ENCODE data around the gene NARF. TPM values are rescaled to one million over a fixed set of nuclear protein-coding genes. Genes with fewer than 3 reads are reported as not detected.

The NARF gene
- total RNA-seq, 3 donors from 2014 or later, result 31.9 to 59.5 (median 44.9) TPM

- no peak overlapping the region for H3K27ac ChIP-seq
- H3K36me3 ChIP-seq, result no peaks in the 10 kb centered on the region
- H3K27me3 ChIP-seq, result no peaks in the 10 kb centered on the region
- TF ChIP-seq POLR2A (IDR thresholded peaks at IDR 0.05) (no peak), POLR2AphosphoS5 (IDR thresholded peaks at IDR 0.05) (no peak), CTCF (IDR thresholded peaks at IDR 0.05) (no peak)
- no peaks in the 10 kb centered on the region for H3K4me1 ChIP-seq
- H3K9me3 ChIP-seq, result no peaks in the 10 kb centered on the region
- no peak overlapping the region for H3K4me3 ChIP-seq
- intact Hi-C loops (cut with DNase I; ENCODE audit: low total_unique reads), result no loop called here
- DNase-seq (ENCODE audit: low spot score in 2 of 2), result no peak
Measured at GRCh38 chr17:82433560-82434215, 24.9 kb upstream of the NARF start.

GRCh38 chr17:82434216-82434565 is 24.4 kb upstream of the NARF start:
- no peak overlapping the region for H3K4me3 ChIP-seq
- H3K36me3 ChIP-seq, result no peaks in the 10 kb centered on the region
- no peaks in the 10 kb centered on the region for H3K27me3 ChIP-seq
- intact Hi-C loops (cut with DNase I; ENCODE audit: low total_unique reads), result no loop called here
- H3K4me1 ChIP-seq, result no peaks in the 10 kb centered on the region
- no peak overlapping the region for H3K27ac ChIP-seq
- no peak for DNase-seq (ENCODE audit: low spot score in 2 of 2)
- no peak for TF ChIP-seq CTCF (IDR thresholded peaks at IDR 0.05)
- no peak for TF ChIP-seq POLR2AphosphoS5 (IDR thresholded peaks at IDR 0.05)
- no peak for TF ChIP-seq POLR2A (IDR thresholded peaks at IDR 0.05)
- H3K9me3 ChIP-seq, result no peaks in the 10 kb centered on the region

- intact Hi-C loops (cut with DNase I; ENCODE audit: low total_unique reads), result no loop called here
- no peak for TF ChIP-seq CTCF (IDR thresholded peaks at IDR 0.05)
- TF ChIP-seq POLR2A (IDR thresholded peaks at IDR 0.05), result no peak
- no peak for TF ChIP-seq POLR2AphosphoS5 (IDR thresholded peaks at IDR 0.05)
- no peak for DNase-seq (ENCODE audit: low spot score in 2 of 2)
- H3K4me1 ChIP-seq, result no peaks in the 10 kb centered on the region
- H3K36me3 ChIP-seq, result no peaks in the 10 kb centered on the region
- no peak overlapping the region for H3K27ac ChIP-seq
- no peak overlapping the region for H3K4me3 ChIP-seq
- no peaks in the 10 kb centered on the region for H3K27me3 ChIP-seq
- no peaks in the 10 kb centered on the region for H3K9me3 ChIP-seq
Measured at GRCh38 chr17:82435103-82435502, 23.4 kb upstream of the NARF start.

- Histone ChIP-seq H3K27ac (peak overlapping the region in 1 of 2 donors; percentile 21), H3K9me3 (no peaks in the 10 kb centered on the region), H3K27me3 (no peaks in the 10 kb centered on the region), H3K4me1 (no peaks in the 10 kb centered on the region), H3K4me3 (no peak overlapping the region), H3K36me3 (no peaks in the 10 kb centered on the region)
- no peak for TF ChIP-seq CTCF (IDR thresholded peaks at IDR 0.05)
- TF ChIP-seq POLR2AphosphoS5 (IDR thresholded peaks at IDR 0.05), result no peak
- no peak for TF ChIP-seq POLR2A (IDR thresholded peaks at IDR 0.05)
- intact Hi-C loops (cut with DNase I; ENCODE audit: low total_unique reads), result no loop called here
- DNase-seq (ENCODE audit: low spot score in 2 of 2), result no peak
Measured at GRCh38 chr17:82435601-82436583, 22.6 kb upstream of the NARF start.

All from breast epithelium (tissue), 4 donors.